GM21528 (cell line): Measurements from ENCODE around the gene DPP4.
A peak's percentile ranks its signal among the peaks of the same experiment; 100 is the strongest.

ENCODE experiments used
- ATAC-seq: cut with Tn5 transposase; IDR thresholded peaks from one replicate; pipeline ENCODE4 v1.9.1; 2021; ENCODE audit warnings: mild to moderate bottlenecking, moderate library complexity; ENCODE audit not compliant: unreplicated experiment, low FRiP score

Gene DPP4

DNA sequence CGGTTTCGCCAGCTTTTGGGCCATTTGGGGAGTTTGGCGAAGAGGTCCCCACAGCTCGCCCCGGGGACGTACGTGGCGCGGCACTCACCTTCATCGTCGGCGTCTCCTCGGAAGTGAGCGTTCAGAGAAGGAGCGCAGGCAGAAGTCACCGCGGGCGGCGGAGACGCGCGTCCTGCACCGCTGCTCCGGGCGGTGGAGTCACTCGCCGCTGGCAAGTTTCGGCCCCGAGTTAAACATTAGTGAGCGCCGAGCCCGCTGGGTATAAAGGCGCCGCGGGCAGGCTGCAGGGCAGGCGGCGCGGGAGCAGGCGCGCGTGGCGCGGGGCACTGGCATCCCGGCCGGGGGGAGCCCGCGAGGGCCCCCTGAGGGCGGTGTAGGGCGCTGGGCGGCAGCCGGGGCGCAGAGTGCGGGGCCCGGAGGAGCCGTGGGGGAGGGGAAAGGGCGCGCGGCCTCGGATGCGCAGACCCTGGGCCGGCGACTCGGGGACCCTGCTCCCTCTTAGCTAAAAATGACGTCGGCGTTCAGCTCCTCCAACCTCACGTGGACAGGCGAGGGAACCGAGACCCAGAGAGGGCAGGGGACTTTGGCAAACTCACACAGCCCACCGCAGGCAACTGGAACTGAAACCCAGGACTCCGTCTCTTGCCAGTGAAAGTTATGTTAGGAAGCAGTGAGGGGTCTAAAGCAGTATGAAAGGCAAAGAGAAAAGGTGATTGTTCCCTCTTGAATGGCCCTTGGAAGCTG lies at the start of gene DPP4:
TSS of gene DPP4 (minus strand) at position 328 of the 744 bp plus-strand sequence. CDS start at position 94, 234 bp downstream.
- peak; percentile 94 for ATAC-seq

DNA sequence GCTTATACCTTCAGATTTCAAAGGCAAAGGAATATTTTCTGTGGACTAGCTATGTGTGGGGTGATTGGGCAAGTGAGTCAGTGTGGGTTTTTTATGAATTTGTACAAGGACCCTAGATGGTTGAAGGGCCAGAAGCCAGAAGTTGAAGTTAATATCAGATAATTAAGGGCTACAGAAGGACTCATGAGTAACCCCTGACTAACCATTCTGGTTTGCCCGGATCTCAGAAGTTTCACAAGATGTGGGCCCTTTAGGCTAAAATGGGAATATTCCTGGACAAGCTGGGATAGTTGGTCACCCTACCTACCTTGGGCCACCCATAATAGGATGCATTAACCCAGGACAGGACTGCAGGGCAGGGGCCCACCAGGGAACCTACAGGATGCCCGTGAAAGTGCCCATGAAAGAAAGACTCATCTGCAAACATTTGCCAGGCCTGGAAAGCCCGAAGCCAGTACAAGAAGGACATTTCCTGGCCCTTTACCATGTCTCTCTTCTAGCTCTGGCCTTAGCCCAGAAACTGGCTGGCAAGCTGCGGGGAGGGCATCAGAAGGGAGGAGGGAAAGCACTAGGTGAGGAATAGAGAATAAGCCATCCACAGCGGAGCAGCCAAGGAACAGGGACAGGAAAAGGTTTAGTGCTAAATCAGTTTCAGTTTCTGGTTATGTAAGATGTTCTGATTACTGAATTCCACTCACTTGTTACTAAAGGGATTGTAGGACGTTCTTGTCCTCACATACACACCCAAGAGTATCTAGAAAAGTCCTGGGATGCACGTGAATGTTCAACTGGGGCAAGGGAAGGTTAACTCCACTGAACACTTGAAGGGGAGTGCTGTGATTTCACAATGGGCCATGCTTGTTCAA lies 44.4 kb upstream of the DPP4 start:
- no peak for ATAC-seq

DNA sequence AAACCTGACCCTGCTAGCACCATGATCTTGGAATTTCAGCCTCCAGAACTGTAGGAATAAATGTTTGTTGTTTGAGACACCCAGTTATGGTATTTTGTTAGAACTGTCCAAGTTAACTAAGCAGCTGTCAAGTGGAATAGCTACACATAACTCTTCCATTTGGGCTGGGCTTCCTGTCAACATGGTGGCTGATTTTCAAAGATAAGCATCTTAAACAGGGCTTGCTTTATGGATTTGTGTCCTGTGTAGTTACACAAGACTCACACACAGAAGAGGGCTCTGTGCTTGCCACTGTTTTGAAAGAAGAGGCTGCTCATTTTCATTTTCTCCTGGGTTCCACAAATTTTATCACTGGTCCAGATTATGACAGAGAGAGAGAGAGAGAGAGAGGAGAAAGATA lies 42.3 kb upstream of the DPP4 start:
- no peak for ATAC-seq

DNA sequence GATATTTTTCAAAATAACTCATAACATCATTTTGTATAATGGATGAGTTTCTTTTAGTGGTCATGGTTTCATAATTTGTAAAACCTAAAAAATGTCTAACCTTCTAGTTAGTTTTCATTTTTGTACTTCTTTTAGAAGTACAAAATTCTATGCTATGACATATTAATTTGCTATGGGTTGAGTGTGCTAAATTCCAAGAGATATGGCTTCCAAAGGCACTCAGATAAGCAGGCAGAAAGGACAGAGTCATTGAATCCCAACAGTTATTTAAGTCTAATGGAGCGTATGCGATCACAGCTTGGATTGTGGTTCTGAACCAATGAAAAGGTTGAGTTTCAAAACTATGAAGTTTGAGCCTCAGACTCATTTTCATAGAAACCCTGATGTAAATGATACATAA lies 41.1 kb upstream of the DPP4 start:
- no peak for ATAC-seq

DNA sequence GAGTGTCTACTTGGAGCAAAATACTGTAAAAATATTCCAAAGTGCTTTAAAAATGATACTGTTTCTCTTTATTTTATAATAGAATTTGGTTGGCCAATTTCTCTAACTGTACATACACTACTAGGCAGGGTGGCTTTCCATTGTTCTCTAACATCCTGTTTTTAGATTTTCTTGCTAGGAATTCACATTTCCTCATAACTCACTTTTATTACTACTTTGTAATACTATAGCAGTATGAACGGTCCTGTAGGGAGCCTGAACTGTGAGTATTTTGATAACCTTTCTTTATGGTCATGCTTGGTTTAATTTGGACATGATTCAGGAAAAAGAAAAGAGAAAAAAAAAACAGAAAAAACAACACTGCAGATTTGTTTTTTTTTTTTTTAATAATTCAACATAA lies 40.3 kb upstream of the DPP4 start:
- ATAC-seq = no peak

DNA sequence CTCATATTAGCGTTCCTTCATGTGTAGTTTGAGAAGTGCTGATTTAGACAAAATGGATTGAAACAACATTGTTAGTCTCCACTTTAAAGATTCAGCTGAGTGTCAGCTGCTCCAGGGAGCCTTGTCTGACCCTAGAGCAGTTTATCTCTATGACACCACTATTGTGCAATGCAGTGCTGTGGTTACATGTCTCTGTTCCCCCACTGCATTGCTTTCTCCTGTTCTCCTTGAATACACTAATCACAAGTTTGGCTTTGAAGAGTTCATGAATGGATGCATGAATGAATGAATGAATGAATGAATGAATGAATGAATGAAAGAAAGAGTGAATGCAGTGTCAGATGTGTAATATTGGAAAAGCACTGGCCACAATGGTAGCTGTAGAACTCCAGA lies 39.8 kb upstream of the DPP4 start:
- ATAC-seq = no peak

DNA sequence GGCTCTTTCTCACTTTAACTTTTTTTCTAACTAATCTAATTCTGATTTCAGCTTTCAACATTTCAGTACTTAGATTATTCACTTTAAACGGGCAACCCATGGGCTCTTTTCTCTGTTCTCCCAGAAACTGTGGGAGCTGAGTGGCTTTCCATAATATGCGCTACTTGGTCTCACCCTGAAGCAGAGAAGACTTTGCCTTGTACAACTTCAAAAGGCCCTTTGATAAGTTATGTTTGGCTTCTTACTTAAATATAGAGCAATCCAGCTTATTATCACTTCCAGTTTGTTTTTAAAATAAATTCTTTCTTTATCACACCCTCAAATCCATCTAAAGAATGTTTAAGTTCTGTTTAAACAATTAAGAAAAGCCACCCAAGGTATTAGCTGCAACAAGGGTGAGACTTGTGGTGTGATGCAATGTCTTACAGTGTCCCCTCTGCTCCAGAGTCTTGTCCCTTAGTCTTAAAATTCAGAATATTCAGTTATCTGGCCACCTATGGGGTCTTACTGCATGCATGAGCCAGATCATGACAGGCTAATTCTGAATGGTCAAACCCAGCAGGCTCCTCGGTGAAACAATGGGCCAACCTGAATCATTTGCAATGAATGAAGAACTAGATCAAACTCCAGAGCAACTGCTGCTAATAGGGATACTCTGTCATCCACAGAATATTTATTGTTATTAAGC lies 39.2 kb upstream of the DPP4 start:
- no peak for ATAC-seq

DNA sequence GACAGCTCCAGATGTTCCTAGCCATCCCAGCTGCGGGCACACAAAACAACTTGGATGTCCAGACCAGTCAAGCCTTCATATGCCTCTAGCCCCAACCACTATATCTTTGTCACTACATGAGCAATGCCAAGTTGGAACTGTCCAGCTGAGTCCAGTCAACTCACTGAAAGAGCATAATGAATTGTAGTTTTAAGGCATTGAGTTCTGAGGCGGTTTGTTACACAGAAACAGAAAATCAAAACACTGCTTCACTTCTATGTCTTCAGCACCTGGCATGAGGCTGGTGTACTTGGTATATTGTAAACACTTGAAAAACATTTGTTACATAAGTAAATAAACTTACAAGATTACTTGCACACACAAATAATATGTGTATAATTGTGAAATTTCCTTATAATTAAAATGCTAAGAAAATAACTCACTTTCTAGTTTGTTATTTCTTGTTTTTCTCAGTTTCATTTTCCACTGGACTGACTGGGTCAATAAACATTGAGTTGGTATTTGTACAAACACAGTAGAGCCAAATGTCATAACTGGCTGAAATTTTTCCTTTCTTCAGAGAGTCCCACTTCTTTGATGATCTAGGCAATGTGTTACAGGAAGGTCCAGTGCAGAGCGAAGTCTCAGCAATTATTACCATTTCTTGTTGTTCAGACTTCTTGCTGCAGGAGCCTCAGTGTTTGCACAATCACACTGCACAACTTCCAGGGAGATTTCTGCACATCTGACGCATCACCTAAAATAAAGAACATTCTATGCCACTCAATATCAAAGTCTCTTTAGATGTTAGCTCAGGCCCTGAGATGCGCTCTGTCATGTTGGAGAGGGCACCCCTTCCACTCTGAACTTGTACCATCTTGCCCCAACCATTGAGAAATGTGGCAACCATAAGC lies 38.2 kb upstream of the DPP4 start:
- ATAC-seq = no peak

DNA sequence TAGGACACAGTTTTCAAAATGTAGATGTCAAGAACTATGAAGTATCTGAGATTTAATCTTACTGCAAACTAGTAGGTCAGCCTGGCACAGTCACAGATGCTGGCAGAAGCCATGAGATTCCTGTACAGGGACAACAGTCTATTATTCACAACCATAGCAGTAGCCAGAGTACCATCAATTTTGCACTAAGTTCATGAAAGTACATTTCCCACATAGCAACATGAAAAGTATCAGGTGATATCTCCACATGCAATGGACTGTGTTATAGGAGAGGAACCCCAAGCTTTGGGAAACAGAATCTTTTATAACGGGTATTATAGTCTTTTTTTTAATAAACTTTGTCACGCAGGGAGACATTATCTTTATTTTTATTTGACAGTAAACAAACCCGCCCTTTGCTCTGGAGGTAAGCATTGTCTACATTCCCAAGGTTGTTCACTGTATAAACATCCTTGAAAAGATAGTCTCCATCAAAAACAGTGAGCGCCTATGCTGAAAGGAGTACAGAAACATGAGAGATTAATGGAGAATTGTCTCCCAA lies 33.4 kb upstream of the DPP4 start:
- no peak for ATAC-seq

DNA sequence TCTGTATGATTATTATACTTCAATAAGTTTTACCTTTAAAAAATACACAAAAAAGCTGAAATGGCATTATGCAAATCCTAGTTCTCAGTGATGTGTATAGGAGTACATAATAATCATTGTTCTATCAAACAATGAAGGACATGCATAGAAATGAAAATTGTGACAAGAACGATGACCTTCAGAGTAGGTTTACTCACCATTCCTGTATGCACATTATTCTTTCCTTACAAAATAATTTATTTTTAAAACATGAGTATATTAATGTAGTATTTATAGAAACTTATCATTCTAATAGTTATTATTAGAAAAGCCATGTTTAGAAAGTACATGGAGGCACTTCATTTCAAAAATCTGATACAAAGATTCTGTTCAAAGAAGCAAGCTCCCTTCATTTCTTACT lies 32.7 kb upstream of the DPP4 start:
- ATAC-seq = no peak

DNA sequence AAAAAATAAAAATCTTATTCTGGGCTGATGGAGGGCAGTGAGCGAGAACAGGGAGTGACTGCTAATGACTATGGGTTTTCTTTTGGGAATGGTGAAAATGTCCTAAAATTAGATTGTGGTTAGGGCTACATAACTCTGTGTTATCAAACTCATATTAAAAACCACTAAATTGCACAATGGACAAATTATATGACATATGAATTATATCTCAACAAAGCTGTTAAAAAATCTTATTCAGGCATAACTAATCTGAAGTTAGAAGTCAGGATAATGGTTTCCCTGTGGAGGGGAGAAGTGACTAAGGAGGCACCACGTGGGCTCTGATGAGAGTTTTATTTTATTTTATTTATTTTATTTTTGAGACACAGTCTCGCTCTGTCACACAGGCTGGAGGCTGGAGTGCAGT lies 32.1 kb upstream of the DPP4 start:
- no peak for ATAC-seq

DNA sequence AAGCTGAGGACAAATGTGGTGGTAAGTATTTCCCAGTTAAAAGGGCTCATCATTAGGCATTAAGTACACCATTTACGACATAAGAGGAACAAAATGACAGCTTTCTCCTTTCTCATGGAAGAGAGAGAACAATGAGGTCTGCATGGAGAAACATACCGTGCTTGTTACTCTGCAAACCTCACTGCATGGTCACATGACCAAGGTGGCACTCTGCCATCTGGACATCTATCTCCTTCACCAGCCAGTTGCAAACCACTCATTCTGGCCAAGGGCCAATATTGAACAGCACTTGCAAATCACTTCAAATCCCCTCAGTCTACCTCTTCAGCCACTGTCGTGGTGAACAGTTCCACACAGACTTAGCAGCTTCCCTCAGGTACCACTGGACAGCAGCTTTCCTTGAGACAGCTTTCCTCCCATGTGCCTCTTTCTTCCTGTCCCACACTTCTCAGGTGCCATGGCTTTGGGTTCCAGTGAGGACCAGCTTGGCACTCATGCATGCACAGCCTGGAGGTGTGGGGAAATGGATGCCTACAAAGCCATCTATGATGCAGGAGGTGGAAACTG lies 29.5 kb upstream of the DPP4 start:
- ATAC-seq = no peak

DNA sequence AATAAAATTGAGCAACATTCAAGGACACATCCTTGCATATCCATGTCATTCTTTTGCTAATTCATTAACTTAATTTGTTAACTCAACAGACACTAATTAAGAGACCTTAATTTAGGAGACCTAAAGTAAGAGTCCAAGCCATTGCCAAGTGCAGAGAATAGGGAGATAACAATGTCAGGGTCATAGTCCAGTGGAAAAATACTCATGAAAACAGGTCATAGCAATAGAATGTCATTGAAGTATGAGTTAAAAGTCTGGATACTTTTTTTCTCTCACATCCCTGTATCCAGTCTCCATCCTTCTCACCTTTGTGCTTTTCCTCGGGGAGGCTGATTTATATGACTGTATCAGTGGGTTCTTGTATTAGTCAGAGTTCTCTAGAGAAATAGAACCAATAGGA lies 26.6 kb upstream of the DPP4 start:
- ATAC-seq = no peak

DNA sequence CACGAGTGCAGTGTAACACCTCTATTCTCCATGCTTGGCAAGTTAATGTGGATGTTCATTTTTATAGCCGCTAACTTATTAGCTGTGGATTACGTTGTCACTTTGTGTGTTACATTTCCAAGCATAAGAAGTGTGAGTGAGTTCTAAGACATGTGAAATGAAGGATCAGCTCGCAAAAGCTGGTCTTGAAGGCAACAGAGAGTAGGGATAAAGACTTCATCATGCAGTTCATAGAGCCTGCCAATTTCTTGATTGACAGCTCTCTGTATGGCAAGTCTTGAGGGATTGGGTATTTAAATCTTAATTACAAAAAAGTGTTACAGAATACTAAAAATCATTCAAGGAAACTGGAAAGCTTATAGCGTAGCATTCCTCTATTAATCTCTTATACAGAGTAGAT lies 25.8 kb upstream of the DPP4 start:
- ATAC-seq = no peak

DNA sequence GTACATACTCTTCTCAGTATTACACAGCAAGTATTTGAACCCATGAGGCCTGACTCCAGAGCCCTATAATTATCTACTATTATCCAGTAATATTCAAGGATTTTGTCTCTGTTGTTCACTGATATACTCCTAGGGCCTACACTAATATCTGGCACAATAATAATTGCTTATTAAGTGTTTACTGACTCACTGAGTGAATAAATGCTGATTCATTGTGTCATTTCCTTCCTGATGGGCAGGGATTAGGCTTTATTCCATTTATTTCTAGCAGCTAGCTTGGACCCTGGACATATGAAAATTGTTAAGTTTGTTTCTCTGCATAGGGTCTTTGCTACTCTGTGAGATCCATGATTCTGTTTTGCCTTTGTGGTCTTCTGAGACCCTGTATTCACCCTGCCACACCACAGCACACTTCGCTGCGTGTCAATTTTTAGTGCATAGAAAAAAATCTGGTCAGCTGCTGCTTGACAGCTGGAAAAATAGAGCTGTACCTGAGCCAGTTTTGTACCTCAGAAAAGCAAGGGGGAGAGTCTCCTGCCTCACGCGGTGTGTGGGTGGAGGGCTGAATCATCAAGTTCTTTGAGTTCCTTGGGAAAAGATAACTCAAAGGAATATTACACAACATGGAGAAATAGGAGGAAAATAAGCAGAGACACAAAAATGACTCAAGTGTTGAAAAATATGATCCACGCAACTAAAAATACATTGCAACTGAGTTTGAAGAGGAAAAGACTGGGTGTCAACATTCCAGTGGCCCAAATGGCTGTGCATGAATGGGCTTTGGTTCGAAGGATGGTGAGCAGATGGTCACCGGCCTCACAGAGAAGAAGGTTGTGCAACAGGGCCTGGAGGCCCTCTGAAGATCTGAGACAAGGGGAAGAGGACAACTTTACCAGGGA lies 18.9 kb upstream of the DPP4 start:
- no peak for ATAC-seq

DNA sequence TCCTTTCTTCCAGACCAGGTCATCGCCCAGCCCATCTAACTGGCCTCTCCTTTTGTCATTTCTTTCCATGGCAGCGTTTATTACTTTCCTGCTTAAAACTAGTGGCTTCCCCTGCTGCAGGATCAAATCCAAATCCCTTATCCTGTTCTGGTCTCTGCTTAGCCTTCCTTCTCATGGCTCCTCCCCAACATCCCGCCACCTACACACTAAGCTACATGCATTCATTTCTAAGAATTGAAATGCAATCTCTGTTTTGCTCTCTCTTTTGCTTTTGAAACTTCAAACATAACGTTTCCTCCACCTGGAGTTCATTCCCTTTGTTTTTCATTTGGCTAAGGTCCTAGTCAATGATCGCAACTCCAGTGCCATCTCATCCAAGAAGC lies 18.0 kb upstream of the DPP4 start:
- no peak for ATAC-seq

DNA sequence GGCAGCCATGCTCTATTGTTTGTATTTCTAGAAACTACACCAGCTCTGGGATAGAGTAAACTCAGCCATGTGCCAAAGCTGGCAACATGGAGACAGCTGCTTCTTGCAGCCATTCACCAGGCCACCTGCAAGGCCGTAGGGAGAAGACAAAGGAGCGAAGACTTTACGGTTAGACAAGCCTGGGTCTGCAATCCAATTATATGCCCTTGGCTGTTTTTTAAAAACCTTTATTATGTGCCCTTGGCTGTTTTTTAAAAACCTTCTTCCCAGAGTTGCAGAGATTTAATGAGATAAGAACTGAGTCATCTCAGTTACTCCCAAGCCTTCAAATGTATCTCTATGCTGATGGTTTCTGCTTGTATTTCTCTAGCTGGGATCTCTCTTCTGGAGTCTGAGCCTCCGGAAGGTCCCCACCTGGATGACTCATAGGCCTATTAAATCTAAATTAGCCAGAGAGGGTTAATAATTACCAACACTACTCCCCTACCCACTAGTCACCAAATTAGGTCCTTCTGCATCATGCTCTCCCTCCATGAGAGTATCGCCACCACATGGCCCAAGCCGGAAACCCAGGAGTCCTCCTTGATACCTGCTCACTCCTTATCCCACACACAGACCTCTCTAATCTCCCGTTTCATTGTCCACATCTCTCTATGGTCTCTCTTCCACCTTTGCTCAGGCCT lies 17.5 kb upstream of the DPP4 start:
- ATAC-seq = no peak

DNA sequence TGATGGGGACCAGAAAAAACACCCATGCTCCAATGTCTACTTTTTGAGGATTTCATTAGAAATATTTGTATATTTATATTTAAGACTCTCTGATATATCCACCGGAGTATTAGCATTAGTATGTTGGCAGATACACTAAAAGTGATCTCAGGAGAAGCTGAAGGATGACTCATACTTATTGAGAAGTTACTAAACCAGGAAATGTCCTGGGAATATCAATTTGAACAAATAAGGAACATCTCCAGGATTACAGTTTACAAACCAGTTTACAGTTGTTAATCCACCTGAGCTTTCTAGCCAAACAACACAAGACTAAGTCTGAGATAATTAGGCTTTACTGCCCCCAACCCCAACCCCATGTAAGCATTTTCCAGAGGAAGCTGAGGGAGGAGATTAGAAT lies 16.1 kb upstream of the DPP4 start:
- ATAC-seq = no peak
